OCI-LY1 (cell line): ENCODE measurements around the gene DLX3.

Source experiments
- H2AFZ ChIP-seq: fragments of 200-600 bp; sonication (generic), shearing (Covaris generic); 2 replicates; pipeline ENCODE4 v1.6.0; 2014; ENCODE audit warnings: antibody characterized with exemption, mild to moderate bottlenecking, low read length
- H3F3A ChIP-seq: fragments of 200-600 bp; sonication (generic), shearing (Covaris generic); 2 replicates; pipeline ENCODE4 v1.6.0; 2014; ENCODE audit warnings: mild to moderate bottlenecking, antibody characterized with exemption, low read length, moderate library complexity; ENCODE audit not compliant: insufficient read depth
- H3K27ac ChIP-seq: fragments of 200-600 bp; sonication (generic); 2 replicates; pipeline ENCODE4 v1.5.1; 2014; ENCODE audit warnings: low read length, mixed run types, mild to moderate bottlenecking, low read depth; ENCODE audit not compliant: poor library complexity, severe bottlenecking
- H3K27me3 ChIP-seq: fragments of 200-600 bp; sonication (generic); 2 replicates; pipeline ENCODE4 v1.6.0; 2014; ENCODE audit warnings: antibody characterized with exemption, mild to moderate bottlenecking, low read length, moderate library complexity; ENCODE audit not compliant: insufficient read depth
- H3K36me3 ChIP-seq: fragments of 200-600 bp; sonication (generic); 2 replicates; pipeline ENCODE4 v1.6.1; 2014; ENCODE audit warnings: mild to moderate bottlenecking, antibody characterized with exemption, low read length, moderate library complexity, mixed read lengths; ENCODE audit not compliant: insufficient read depth
- H3K4me1 ChIP-seq: fragments of 200-600 bp; sonication (generic); 2 replicates; pipeline ENCODE4 v1.5.1; 2014; ENCODE audit warnings: mild to moderate bottlenecking, low read length, moderate library complexity; ENCODE audit not compliant: insufficient read depth, severe bottlenecking
- H3K4me2 ChIP-seq: fragments of 200-600 bp; sonication (generic), shearing (Covaris generic); 2 replicates; pipeline ENCODE4 v1.6.1; 2014; ENCODE audit warnings: low read length
- H3K4me3 ChIP-seq: fragments of 200-600 bp; sonication (generic); 2 replicates; pipeline ENCODE4 v1.5.1; 2014; ENCODE audit warnings: low read length, low read depth, mild to moderate bottlenecking, mixed read lengths; ENCODE audit not compliant: poor library complexity, severe bottlenecking
- H3K79me2 ChIP-seq: fragments of 200-600 bp; shearing (Covaris generic); 2 replicates; pipeline ENCODE4 v1.6.1; 2016; ENCODE audit warnings: mixed run types, low read length, mixed read lengths; ENCODE audit not compliant: insufficient read depth
- H3K9ac ChIP-seq: fragments of 200-600 bp; sonication (generic), shearing (Covaris generic); 2 replicates; pipeline ENCODE4 v1.6.1; 2014; ENCODE audit warnings: mild to moderate bottlenecking, low read length, mixed read lengths
- H3K9me2 ChIP-seq: fragments of 200-600 bp; sonication (generic), shearing (Covaris generic); 2 replicates; pipeline ENCODE4 v1.6.1; 2014; ENCODE audit warnings: low read depth, mild to moderate bottlenecking, low read length, mixed read lengths
- H3K9me3 ChIP-seq: fragments of 200-600 bp; shearing (Covaris generic); 2 replicates; pipeline ENCODE4 v1.6.1; 2014; ENCODE audit warnings: low read length, mixed read lengths
- H4K20me1 ChIP-seq: fragments of 200-600 bp; sonication (generic), shearing (Covaris generic); 2 replicates; pipeline ENCODE4 v1.6.0; 2016; ENCODE audit warnings: mild to moderate bottlenecking, low read length; ENCODE audit not compliant: insufficient read depth
- CTCF ChIP-seq: fragments of 200-600 bp; sonication (generic), shearing (Covaris generic); IDR thresholded peaks from 2 replicates; pipeline ENCODE4 v1.5.1; 2017; ENCODE audit warnings: mild to moderate bottlenecking, antibody characterized with exemption, low read length, moderate library complexity, mixed read lengths
- EZH2 ChIP-seq: fragments of 200-600 bp; sonication (generic), shearing (Covaris generic); IDR thresholded peaks from 2 replicates; pipeline ENCODE4 v1.8.0; 2017; ENCODE audit warnings: borderline replicate concordance, mixed run types, mild to moderate bottlenecking, antibody characterized with exemption, low read length, moderate library complexity, mixed read lengths

The DLX3 gene

GRCh38 chr17:49976828-49977202 lies 18.2 kb downstream of the DLX3 start:
- no peaks in the 10 kb centered on the region for H3K4me1 ChIP-seq
- H3K27ac ChIP-seq = no peak overlapping the region
- no peaks in the 10 kb centered on the region for H3K79me2 ChIP-seq
- no peak overlapping the region for H3K4me3 ChIP-seq
- H3K9ac ChIP-seq = no peak overlapping the region
- no peaks in the 10 kb centered on the region for H3K9me3 ChIP-seq
- TF ChIP-seq CTCF (no peak), EZH2 (no peak)
- no peaks in the 10 kb centered on the region for H3K9me2 ChIP-seq
- H3K36me3 ChIP-seq = no peaks in the 10 kb centered on the region
- H3K4me2 ChIP-seq = no peak overlapping the region
- 0 out of 2 replicates have a peak, but pooled peaks cover 4% of the 10 kb centered on the region for H3K27me3 ChIP-seq
- H4K20me1 ChIP-seq = no peaks in the 10 kb centered on the region
- H3F3A ChIP-seq = no peaks in the 10 kb centered on the region
- no peak overlapping the region for H2AFZ ChIP-seq

GRCh38 chr17:49976163-49976827 lies 18.7 kb downstream of the DLX3 start:
- TF ChIP-seq EZH2 (no peak), CTCF (no peak)
- Histone ChIP-seq H3K9me2 (no peaks in the 10 kb centered on the region), H3K9ac (no peak overlapping the region), H3K4me1 (no peaks in the 10 kb centered on the region), H4K20me1 (no peaks in the 10 kb centered on the region), H3K27ac (no peak overlapping the region), H3K9me3 (no peaks in the 10 kb centered on the region), H2AFZ (no peak overlapping the region), H3K27me3 (0 out of 2 replicates have a peak, but pooled peaks cover 4% of the 10 kb centered on the region), H3K79me2 (no peaks in the 10 kb centered on the region), H3F3A (no peaks in the 10 kb centered on the region), H3K36me3 (no peaks in the 10 kb centered on the region), H3K4me3 (no peak overlapping the region), H3K4me2 (no peak overlapping the region)

GRCh38 chr17:49975531-49975930 lies 19.5 kb downstream of the DLX3 start:
- Histone ChIP-seq H3K4me1 (no peaks in the 10 kb centered on the region), H3K36me3 (no peaks in the 10 kb centered on the region), H3K27ac (no peak overlapping the region), H4K20me1 (no peaks in the 10 kb centered on the region), H2AFZ (no peak overlapping the region), H3F3A (no peaks in the 10 kb centered on the region), H3K79me2 (no peaks in the 10 kb centered on the region), H3K9me3 (no peaks in the 10 kb centered on the region), H3K9ac (no peak overlapping the region), H3K27me3 (0 out of 2 replicates have a peak, but pooled peaks cover 4% of the 10 kb centered on the region), H3K4me2 (no peak overlapping the region), H3K4me3 (no peak overlapping the region), H3K9me2 (no peaks in the 10 kb centered on the region)
- no peak for TF ChIP-seq CTCF
- no peak for TF ChIP-seq EZH2
